HCT116 (cell line): ENCODE measurements around the gene GRK2. TPM values are rescaled to one million over a fixed set of nuclear protein-coding genes. Genes with fewer than 3 reads are reported as not detected.

Source experiments
- ATAC-seq: fragments of 200-7000 bp; cut with Tn5 transposase; 2 replicates; pipeline ENCODE4 v1.9.1; 2020; ENCODE audit warnings: mild to moderate bottlenecking, moderate library complexity
- BruUV-seq: library from RNA; stranded (reverse); fragments of 400-500 nt; replicated peaks from 2 replicates; lab custom pipeline; 2021; lab: Mats Ljungman, UMichigan
- CTCF ChIA-PET: fragments of 300-600 bp; sonication (Branson Sonifier 250); formaldehyde crosslinking; loops from one replicate; lab custom pipeline; 2021; ENCODE audit warnings: antibody characterized with exemption; lab: Charles Lee
- POLR2A ChIA-PET: fragments of 300-600, 350-600 bp; sonication (Branson Sonifier 250); formaldehyde crosslinking; loops from one replicate; lab custom pipeline; 2021; ENCODE audit warnings: antibody characterized with exemption; lab: Charles Lee
- RAD21 ChIA-PET, 2 experiments: fragments of 300-600 bp; sonication (Branson Sonifier 250); formaldehyde crosslinking; loops; one replicate each; lab custom pipeline; 2023; ENCODE audit warnings: low total read pairs in 2 of 2; ENCODE audit not compliant: uncharacterized antibody in 2 of 2, unreplicated experiment in 2 of 2, low non-redundant PET in 1 of 2; lab: Charles Lee
- DNase-seq: peaks from one replicate; pipeline ENCODE4 v3.0.0-alpha.2; 2010; ENCODE audit warnings: low read depth, low spot score
- H2AFZ ChIP-seq: fragments of 200-600 bp; shearing (Covaris generic), sonication (generic); 2 replicates; pipeline ENCODE4 v1.6.1; 2017; ENCODE audit warnings: low read depth, mixed run types, mixed read lengths, antibody characterized with exemption, low read length; ENCODE audit not compliant: poor library complexity, severe bottlenecking
- H3K27ac ChIP-seq: 2 replicates; pipeline ENCODE4 v1.5.1; 2012; ENCODE audit warnings: low read depth, low read length
- H3K27me3 ChIP-seq: fragments of 200-600 bp; sonication (generic); 2 replicates; pipeline ENCODE4 v1.6.1; 2016; ENCODE audit warnings: mixed run types, low read length, mixed read lengths; ENCODE audit not compliant: insufficient read depth
- H3K36me3 ChIP-seq, 2 experiments: fragments of 200-500 bp in 1 of 2; fragments of 200-600 bp in 1 of 2; sonication (Bioruptor generic) in 1 of 2; sonication (generic) in 1 of 2; 2 replicates each; pipeline versions ENCODE4 v1.5.1 to v1.6.1; 2014 to 2016; ENCODE audit warnings: low read length in 2 of 2, inconsistent platforms in 1 of 2, mixed read lengths in 1 of 2, mixed run types in 1 of 2; ENCODE audit not compliant: insufficient read depth in 2 of 2, control insufficient read depth in 1 of 2
- H3K4me1 ChIP-seq, 2 experiments: fragments of 200-600 bp in 1 of 2; sonication (generic) in 1 of 2; 2 replicates each; pipeline versions ENCODE4 v1.5.1 to v1.6.1; 2012 to 2017; ENCODE audit warnings: low read length in 2 of 2, inconsistent platforms in 1 of 2, mild to moderate bottlenecking in 1 of 2, mixed read lengths in 1 of 2, mixed run types in 1 of 2, moderate library complexity in 1 of 2; ENCODE audit not compliant: insufficient read depth in 2 of 2, control insufficient read depth in 1 of 2
- H3K4me2 ChIP-seq: fragments of 200-600 bp; sonication (generic); 2 replicates; pipeline ENCODE4 v1.6.1; 2017; ENCODE audit warnings: mixed run types, low read length, mixed read lengths
- H3K4me3 ChIP-seq, 2 experiments: fragments of 200-600 bp in 1 of 2; sonication (generic) in 1 of 2; replicated peaks in 1 of 2; 2 replicates each; pipeline ENCODE4 v1.5.1; 2011 to 2016; ENCODE audit warnings: low read length in 2 of 2, control low read depth in 1 of 2, low read depth in 1 of 2, mild to moderate bottlenecking in 1 of 2, mixed read lengths in 1 of 2, mixed run types in 1 of 2
- H3K79me2 ChIP-seq: fragments of 200-600 bp; sonication (generic); 2 replicates; pipeline ENCODE4 v1.6.1; 2017; ENCODE audit warnings: mild to moderate bottlenecking, mixed run types, low read length, moderate library complexity, mixed read lengths; ENCODE audit not compliant: insufficient read depth
- H3K9ac ChIP-seq: fragments of 200-600 bp; sonication (generic); 2 replicates; pipeline ENCODE4 v1.6.1; 2016; ENCODE audit warnings: low read length, mixed read lengths
- H3K9me2 ChIP-seq: fragments of 200-600 bp; sonication (generic), shearing (Covaris generic); 2 replicates; pipeline ENCODE4 v1.6.1; 2017; ENCODE audit warnings: mixed run types, mild to moderate bottlenecking, moderate library complexity; ENCODE audit not compliant: insufficient read depth
- H3K9me3 ChIP-seq, 2 experiments: fragments of 200-500 bp in 1 of 2; fragments of 200-600 bp in 1 of 2; sonication (Bioruptor generic) in 1 of 2; sonication (generic) in 1 of 2; 2 replicates each; pipeline ENCODE4 v1.6.1; 2014 to 2017; ENCODE audit warnings: low read length in 2 of 2, mixed read lengths in 2 of 2, inconsistent platforms in 1 of 2, low read depth in 1 of 2, mild to moderate bottlenecking in 1 of 2, mixed run types in 1 of 2, moderate library complexity in 1 of 2; ENCODE audit not compliant: control insufficient read depth in 1 of 2, insufficient read depth in 1 of 2
- H4K20me1 ChIP-seq: fragments of 200-600 bp; sonication (generic), shearing (Covaris generic); 2 replicates; pipeline ENCODE4 v1.6.1; 2017; ENCODE audit warnings: mixed run types, mild to moderate bottlenecking, moderate library complexity; ENCODE audit not compliant: insufficient read depth
- CBX3 ChIP-seq: IDR thresholded peaks from 2 replicates; pipeline ENCODE4 v1.6.1; 2012; ENCODE audit warnings: low read depth
- EGR1 ChIP-seq: IDR thresholded peaks from 2 replicates; pipeline ENCODE4 v1.6.1; 2012; ENCODE audit warnings: low read depth
- ELF1 ChIP-seq: IDR thresholded peaks from 2 replicates; pipeline ENCODE4 v1.6.1; 2012; ENCODE audit warnings: low read depth, borderline replicate concordance
- EZH2 ChIP-seq: fragments of 200-600 bp; sonication (generic); IDR thresholded peaks from 2 replicates; pipeline ENCODE4 v1.6.1; 2017; ENCODE audit warnings: antibody characterized with exemption, mixed run types
- JUND ChIP-seq: IDR thresholded peaks from 2 replicates; pipeline ENCODE4 v1.6.1; 2012
- MAX ChIP-seq: IDR thresholded peaks from 2 replicates; pipeline ENCODE4 v1.6.1; 2012
- POLR2A ChIP-seq: IDR thresholded peaks from 2 replicates; pipeline ENCODE4 v1.7.0; 2011; ENCODE audit warnings: borderline replicate concordance; ENCODE audit not compliant: insufficient read depth, insufficient read length; ENCODE audit errors: extremely low read depth
- RAD21 ChIP-seq: IDR thresholded peaks from 2 replicates; pipeline ENCODE4 v1.6.1; 2012; ENCODE audit warnings: low read depth, mild to moderate bottlenecking
- REST ChIP-seq: IDR thresholded peaks from 2 replicates; pipeline ENCODE4 v1.6.1; 2012; ENCODE audit warnings: low read depth
- SIN3A ChIP-seq: IDR thresholded peaks from 2 replicates; pipeline ENCODE4 v1.6.1; 2012; ENCODE audit warnings: low read depth
- SP1 ChIP-seq: IDR thresholded peaks from 2 replicates; pipeline ENCODE4 v1.6.1; 2012; ENCODE audit warnings: low read depth
- SRF ChIP-seq: IDR thresholded peaks from 2 replicates; pipeline ENCODE4 v1.6.1; 2012; ENCODE audit warnings: low read depth
- YY1 ChIP-seq: IDR thresholded peaks from 2 replicates; pipeline ENCODE4 v1.6.1; 2011; ENCODE audit warnings: low read length, low read depth, moderate library complexity, mild to moderate bottlenecking; ENCODE audit not compliant: insufficient replicate concordance; ENCODE audit errors: extremely low read depth
- ZBTB33 ChIP-seq: IDR thresholded peaks from 2 replicates; pipeline ENCODE4 v1.6.1; 2011; ENCODE audit warnings: mild to moderate bottlenecking, low read length, moderate library complexity; ENCODE audit not compliant: insufficient replicate concordance; ENCODE audit errors: extremely low read depth
- ZFX ChIP-seq: fragments of 450-650 bp; IDR thresholded peaks from 2 replicates; pipeline ENCODE4 v1.6.1; 2017
- intact Hi-C: fragments of 100-400 bp; cut with micrococcal nuclease; formaldehyde crosslinking; loops from 2 replicates; pipeline ENCODE4 v1.10.0; 2022
- total RNA-seq: library from RNA; stranded (reverse); gene quantifications from one replicate; pipeline ENCODE4 v1.2.1, GENCODE V29; 2021; ENCODE audit not compliant: unreplicated experiment
- TF ChIP-seq, protein P1 (sequence below): IDR thresholded peaks from 2 replicates; pipeline ENCODE4 v1.6.1; 2012

The GRK2 gene
- total RNA-seq, 1 experiment from 2014 or later: 83.0 TPM

GRCh38 chr11:67278135-67278938 is 12.1 kb downstream of the GRK2 start:
- intact Hi-C loops: no loop called here
- Histone ChIP-seq H3K4me2 (no peak overlapping the region), H3K27ac (peak overlapping the region; percentile 57; the same call in 1 of the 2 replicates), H3K9me2 (no peaks in the 10 kb centered on the region), H3K9me3 (no peaks in the 10 kb centered on the region), H2AFZ (no peak overlapping the region), H3K36me3 (peaks cover 16 to 36% of the 10 kb centered on the region in 2 experiments), H4K20me1 (no peaks in the 10 kb centered on the region), H3K27me3 (no peaks in the 10 kb centered on the region), H3K4me1 (peaks cover 4 to 19% of the 10 kb centered on the region in 2 experiments), H3K79me2 (peaks cover 51% of the 10 kb centered on the region), H3K9ac (no peak overlapping the region), H3K4me3 (no peak overlapping the region)
- TF ChIP-seq ZFX (no peak), CBX3 (no peak), SP1 (no peak), JUND (no peak), ZBTB33 (no peak), RAD21 (no peak), ELF1 (no peak), YY1 (no peak), SIN3A (no peak), MAX (no peak), EZH2 (no peak), SRF (no peak), REST (no peak), POLR2A (no peak), EGR1 (no peak)
- TF ChIP-seq, protein P1, sequence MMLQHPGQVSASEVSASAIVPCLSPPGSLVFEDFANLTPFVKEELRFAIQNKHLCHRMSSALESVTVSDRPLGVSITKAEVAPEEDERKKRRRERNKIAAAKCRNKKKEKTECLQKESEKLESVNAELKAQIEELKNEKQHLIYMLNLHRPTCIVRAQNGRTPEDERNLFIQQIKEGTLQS: no peak
- ChIA-PET RAD21 (no interaction called here), POLR2A (no interaction called here), CTCF (interaction anchor here (1.2 kb wide), 1 partner anchor 12 kb away, joined by 5 read pairs; the partner anchor contains the start of gene GRK2)
- ATAC-seq: no peak
- DNase-seq: no peak
- no TSS peak for BruUV-seq
